Endothelial cell of umbilical vein (primary cell): ENCODE results near the gene DDX52. TPM values are rescaled to one million over a fixed set of nuclear protein-coding genes. Genes with fewer than 3 reads are reported as not detected.

Experiments
- BruUV-seq: library from RNA; stranded (reverse); fragments of 400-500 nt; replicated peaks from 2 replicates; lab custom pipeline; 2021; lab: Mats Ljungman, UMichigan
- CTCF ChIA-PET: fragments of 300-600, 350-600 bp; sonication (Branson Sonifier 250); formaldehyde crosslinking; loops from one replicate; lab custom pipeline; 2021; ENCODE audit warnings: antibody characterized with exemption, inconsistent platforms; lab: Charles Lee
- POLR2A ChIA-PET: fragments of 300-600, 350-600 bp; sonication (Branson Sonifier 250); formaldehyde crosslinking; loops from one replicate; lab custom pipeline; 2021; ENCODE audit warnings: antibody characterized with exemption, inconsistent platforms; lab: Charles Lee
- DNase-seq: peaks from one replicate; pipeline ENCODE4 v3.0.0-alpha.2; 2011; ENCODE audit warnings: low read depth, low spot score
- FAIRE-seq: peaks from 2 replicates; lab custom pipeline; 2011; peaks lifted over from hg19 to GRCh38; lab: Jason Lieb, UNC
- H2AFZ ChIP-seq: 2 replicates; pipeline ENCODE4 v1.6.0; 2012; ENCODE audit warnings: low read depth, low read length, control low read depth, inconsistent platforms
- H3K27ac ChIP-seq: 2 replicates; pipeline ENCODE4 v1.5.1; 2011; ENCODE audit warnings: low read depth, mild to moderate bottlenecking, control low read depth, low read length, moderate library complexity; ENCODE audit not compliant: insufficient read depth
- H3K27me3 ChIP-seq, 2 experiments: 2 replicates each; pipeline versions ENCODE4 v1.6.0 to v1.6.1; 2011; ENCODE audit warnings: low read length in 2 of 2, mixed read lengths in 1 of 2; ENCODE audit not compliant: control insufficient read depth in 2 of 2, insufficient read depth in 2 of 2
- H3K36me3 ChIP-seq, 2 experiments: 2 replicates in 1 of 2; 3 replicates in 1 of 2; pipeline ENCODE4 v1.5.1; 2011; ENCODE audit warnings: low read length in 2 of 2, mild to moderate bottlenecking in 1 of 2, moderate library complexity in 1 of 2; ENCODE audit not compliant: control insufficient read depth in 2 of 2, insufficient read depth in 2 of 2; ENCODE audit errors: extremely low read depth in 1 of 2
- H3K4me1 ChIP-seq: 3 replicates; pipeline ENCODE4 v1.5.1; 2011; ENCODE audit warnings: mild to moderate bottlenecking, low read length; ENCODE audit not compliant: control insufficient read depth, insufficient read depth; ENCODE audit errors: extremely low read depth
- H3K4me2 ChIP-seq: 2 replicates; pipeline ENCODE4 v1.6.1; 2011; ENCODE audit warnings: low read length, control low read depth, mixed read lengths; ENCODE audit not compliant: insufficient read depth
- H3K4me3 ChIP-seq, 3 experiments: fragments of 200-600 bp in 1 of 3; sonication (generic), shearing (Covaris generic) in 1 of 3; replicated peaks in 1 of 3; 2 replicates each; pipeline ENCODE4 v1.5.1; 2011 to 2016; ENCODE audit warnings: control low read depth in 3 of 3, low read length in 3 of 3, mild to moderate bottlenecking in 2 of 3, inconsistent platforms in 1 of 3, low read depth in 1 of 3, moderate library complexity in 1 of 3; ENCODE audit not compliant: insufficient read depth in 1 of 3
- H3K79me2 ChIP-seq: 2 replicates; pipeline ENCODE4 v1.6.0; 2012; ENCODE audit warnings: low read length, inconsistent platforms; ENCODE audit not compliant: control insufficient read depth, insufficient read depth
- H3K9ac ChIP-seq: replicated peaks from 2 replicates; pipeline ENCODE3; 2011; ENCODE audit warnings: low read length, control low read depth; ENCODE audit not compliant: insufficient read depth; ENCODE audit errors: extremely low read depth
- H3K9me1 ChIP-seq: replicated peaks from 3 replicates; pipeline ENCODE4 v1.6.0; 2011; ENCODE audit warnings: mild to moderate bottlenecking, low read length; ENCODE audit not compliant: control insufficient read depth, insufficient read depth; ENCODE audit errors: extremely low read depth
- H3K9me3 ChIP-seq: replicated peaks from 2 replicates; pipeline ENCODE4 v1.5.1; 2012; ENCODE audit warnings: low read length, inconsistent platforms; ENCODE audit not compliant: control insufficient read depth, insufficient read depth
- H4K20me1 ChIP-seq: replicated peaks from 2 replicates; pipeline ENCODE3; 2011; ENCODE audit warnings: mild to moderate bottlenecking, low read length; ENCODE audit not compliant: control insufficient read depth, insufficient read depth; ENCODE audit errors: extremely low read depth
- CTCF ChIP-seq, 2 donors: IDR thresholded peaks; 1 replicate in 1 of 2; 2 replicates in 1 of 2; pipeline ENCODE4 v1.5.1; 2011; ENCODE audit warnings: low read length in 2 of 2, mild to moderate bottlenecking in 2 of 2, moderate library complexity in 2 of 2, control low read depth in 1 of 2, inconsistent platforms in 1 of 2, low read depth in 1 of 2; ENCODE audit not compliant: insufficient read depth in 1 of 2; ENCODE audit errors: extremely low read depth in 1 of 2
- EZH2 ChIP-seq: IDR thresholded peaks from 2 replicates; pipeline ENCODE4 v1.6.1; 2012; ENCODE audit warnings: borderline replicate concordance, low read depth, mild to moderate bottlenecking, moderate library complexity, low read length, inconsistent platforms; ENCODE audit not compliant: severe bottlenecking
- FOS ChIP-seq: IDR thresholded peaks from 2 replicates; pipeline ENCODE4 v1.6.1; 2011; ENCODE audit warnings: mild to moderate bottlenecking, low read length, moderate library complexity, borderline replicate concordance; ENCODE audit not compliant: insufficient read depth
- GATA2 ChIP-seq: IDR thresholded peaks from 2 replicates; pipeline ENCODE4 v1.7.0; 2011; ENCODE audit warnings: low read depth, mild to moderate bottlenecking, moderate library complexity, mixed read lengths, low read length; ENCODE audit not compliant: insufficient read length, insufficient read depth
- JUN ChIP-seq: IDR thresholded peaks from 2 replicates; pipeline ENCODE4 v1.6.1; 2011; ENCODE audit warnings: borderline replicate concordance, low read depth; ENCODE audit not compliant: insufficient read length, insufficient read depth
- MAX ChIP-seq: IDR thresholded peaks from 2 replicates; pipeline ENCODE4 v1.6.1; 2011; ENCODE audit not compliant: insufficient read depth, insufficient read length
- MYC ChIP-seq: IDR thresholded peaks from one replicate; pipeline ENCODE4 v1.6.1; 2011; ENCODE audit warnings: mild to moderate bottlenecking, low read depth, low read length
- POLR2A ChIP-seq: IDR thresholded peaks from 2 replicates; pipeline ENCODE4 v1.6.1; 2012; ENCODE audit warnings: low read depth, mild to moderate bottlenecking, control low read depth, low read length
- POLR2AphosphoS5 ChIP-seq: IDR thresholded peaks from 2 replicates; pipeline ENCODE4 v1.6.1; 2012; ENCODE audit warnings: low read depth, mild to moderate bottlenecking, control low read depth, low read length, moderate library complexity; ENCODE audit not compliant: insufficient read depth
- dilution Hi-C: fragments of 300-500 bp; cut with MboI; formaldehyde crosslinking; loops from one replicate; pipeline ENCODE4 v1.15.0; 2019; ENCODE audit warnings: low sequenced_read_pairs; ENCODE audit not compliant: extremely low pct_ligation_motif_present
- intact Hi-C: fragments of 100-400 bp; cut with micrococcal nuclease; formaldehyde crosslinking; loops from one replicate; pipeline ENCODE4 v1.10.0; 2022
- polyA plus RNA-seq, 4 experiments: library from polyadenylated mRNA; depleted of rRNA in 3 of 4; stranded (reverse) in 3 of 4; unstranded in 1 of 4; fragments of >200 nt; gene quantifications; 2 replicates each; pipeline versions ENCODE4 v1.2.1 to v1.2.3, GENCODE V29; 2011 to 2012; ENCODE audit warnings: missing spikeins in 1 of 4
- total RNA-seq: library from RNA; stranded (reverse); gene quantifications from 2 replicates; pipeline ENCODE4 v1.2.3, GENCODE V29; 2021

Gene DDX52
- total and polyA plus RNA-seq, 2 donors (not counting 3 experiments of a cell fraction or from before 2014, with no cell fraction given) = 12.5 to 58.4 TPM

GRCh38 chr17:37605081-37605480 lies 38.2 kb downstream of the DDX52 start:
- no peak for TF ChIP-seq MYC
- TF ChIP-seq EZH2 = no peak
- TF ChIP-seq POLR2A = no peak
- no peak for TF ChIP-seq CTCF (IDR thresholded peaks at IDR 0.05; ENCODE audit: extremely low read depth in 1 of 2, insufficient read depth in 1 of 2, low read depth in 1 of 2, low read length in 2 of 2)
- TF ChIP-seq POLR2AphosphoS5 = no peak
- no peak for TF ChIP-seq MAX
- no peak for TF ChIP-seq GATA2
- no peak for TF ChIP-seq JUN
- TF ChIP-seq FOS = no peak
- H3K36me3 ChIP-seq = no peaks in the 10 kb centered on the region
- dilution Hi-C loops (no loop called here), intact Hi-C loops (loop anchor here (5.0 kb wide), 1 partner anchor 118 kb away; the partner anchor contains the start of gene DUSP14)
- ChIA-PET CTCF (interaction anchor here (0.9 to 1.7 kb wide), 2 partner anchors 13 to 232 kb away, joined by 3 to 4 read pairs; no protein-coding TSS in a partner anchor), POLR2A (no interaction called here)
- DNase-seq (no peak), FAIRE-seq (no peak)
- no peaks in the 10 kb centered on the region for H4K20me1 ChIP-seq
- no peak overlapping the region for H3K4me2 ChIP-seq
- H3K27me3 ChIP-seq = no peaks in the 10 kb centered on the region
- H3K4me3 ChIP-seq = no peak overlapping the region
- H3K4me1 ChIP-seq = peaks cover 30% of the 10 kb centered on the region
- no TSS peak for BruUV-seq
- H3K27ac ChIP-seq = no peak overlapping the region
- no peaks in the 10 kb centered on the region for H3K9me3 ChIP-seq
- H2AFZ ChIP-seq = no peak overlapping the region
- peaks cover 54% of the 10 kb centered on the region for H3K79me2 ChIP-seq
- no peaks in the 10 kb centered on the region for H3K9me1 ChIP-seq
- H3K9ac ChIP-seq = no peak overlapping the region
